ENCODE results near the gene SH3GL1.

SH3GL1 gene

DNA sequence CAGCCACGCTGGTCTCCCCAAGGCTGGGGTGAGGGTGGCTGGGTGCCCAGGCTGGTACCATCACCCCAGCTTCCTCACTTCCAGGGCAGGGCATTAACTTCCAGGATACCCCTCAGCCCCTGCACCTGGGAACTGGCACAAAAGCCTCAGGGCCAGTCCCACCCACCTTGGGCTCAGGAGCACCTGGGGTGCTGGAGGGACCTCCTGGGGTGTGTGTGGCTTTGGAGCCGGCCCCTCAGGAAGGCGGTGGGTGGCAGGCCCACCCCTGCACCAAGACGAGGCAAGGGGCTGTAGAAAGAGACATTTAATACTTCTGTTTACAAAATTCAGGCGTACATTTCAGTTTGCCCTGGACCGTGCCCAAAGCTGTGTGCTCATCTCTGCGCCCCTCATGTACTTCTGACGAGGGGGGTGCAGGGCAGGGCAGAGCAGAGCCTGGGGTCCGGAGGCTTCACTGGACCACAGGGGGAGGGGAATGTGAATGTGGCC lies 40.2 kb downstream of the SH3GL1 start:
- no peak overlapping the region for H3K4me3 ChIP-seq (ENCODE audit: low read depth in 1 of 5, low read length in 5 of 5)
- peaks cover 0 to 75% (median 64%) of the 10 kb centered on the region in 5 donors for H3K36me3 ChIP-seq (ENCODE audit: control insufficient read depth in 5 of 5, insufficient read depth in 5 of 5, low read length in 5 of 5)
- no peaks in the 10 kb centered on the region for H3K4me1 ChIP-seq (ENCODE audit: control insufficient read depth in 5 of 5, insufficient read depth in 5 of 5, low read length in 5 of 5)
- H3K27ac ChIP-seq (ENCODE audit: low read depth, low read length), result no peak overlapping the region
- no peaks in the 10 kb centered on the region for H3K27me3 ChIP-seq (ENCODE audit: control insufficient read depth in 5 of 5, insufficient read depth in 4 of 5, low read length in 5 of 5)
- no peaks in the 10 kb centered on the region for H3K9me3 ChIP-seq (ENCODE audit: control insufficient read depth in 5 of 5, low read length in 5 of 5)
- H3K9ac ChIP-seq (ENCODE audit: low read length in 5 of 5), result no peak overlapping the region

DNA sequence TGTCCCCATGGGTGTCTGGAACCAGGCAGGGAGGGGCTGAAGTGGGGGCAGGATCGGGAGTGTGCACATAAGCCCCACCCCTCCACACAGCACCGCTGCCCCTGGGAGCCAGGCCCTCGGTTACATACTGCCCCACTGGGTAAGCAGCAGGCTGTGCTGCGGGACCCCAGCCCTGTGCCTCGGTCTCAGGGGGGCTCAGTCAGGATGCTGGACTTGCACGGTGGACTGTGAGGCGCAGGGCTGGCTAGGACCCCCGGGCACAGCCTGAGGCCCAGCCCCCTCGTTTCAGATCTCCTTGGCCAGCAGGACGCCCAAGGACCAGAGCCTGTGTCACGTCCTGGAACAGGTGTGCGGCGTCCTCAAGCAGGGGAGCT lies 40.7 kb downstream of the SH3GL1 start:
- Histone ChIP-seq H3K4me1 (ENCODE audit: control insufficient read depth in 5 of 5, insufficient read depth in 5 of 5, low read length in 5 of 5) (no peaks in the 10 kb centered on the region), H3K36me3 (ENCODE audit: control insufficient read depth in 5 of 5, insufficient read depth in 5 of 5, low read length in 5 of 5) (peaks cover 0 to 72% (median 61%) of the 10 kb centered on the region in 5 donors), H3K27ac (ENCODE audit: low read depth, low read length) (no peak overlapping the region), H3K4me3 (ENCODE audit: low read depth in 1 of 5, low read length in 5 of 5) (no peak overlapping the region), H3K9ac (ENCODE audit: low read length in 5 of 5) (no peak overlapping the region), H3K9me3 (ENCODE audit: control insufficient read depth in 5 of 5, low read length in 5 of 5) (no peaks in the 10 kb centered on the region), H3K27me3 (ENCODE audit: control insufficient read depth in 5 of 5, insufficient read depth in 4 of 5, low read length in 5 of 5) (no peaks in the 10 kb centered on the region)

GRCh38 chr19:4358709-4359626 lies 41.4 kb downstream of the SH3GL1 start:
- Histone ChIP-seq H3K9ac (ENCODE audit: low read length in 5 of 5) (no peak overlapping the region), H3K27me3 (ENCODE audit: control insufficient read depth in 5 of 5, insufficient read depth in 4 of 5, low read length in 5 of 5) (no peaks in the 10 kb centered on the region), H3K4me3 (ENCODE audit: low read depth in 1 of 5, low read length in 5 of 5) (no peak overlapping the region), H3K9me3 (ENCODE audit: control insufficient read depth in 5 of 5, low read length in 5 of 5) (no peaks in the 10 kb centered on the region), H3K36me3 (ENCODE audit: control insufficient read depth in 5 of 5, insufficient read depth in 5 of 5, low read length in 5 of 5) (peaks cover 0 to 73% (median 61%) of the 10 kb centered on the region in 5 donors), H3K27ac (ENCODE audit: low read depth, low read length) (no peak overlapping the region), H3K4me1 (ENCODE audit: control insufficient read depth in 5 of 5, insufficient read depth in 5 of 5, low read length in 5 of 5) (no peaks in the 10 kb centered on the region)

DNA sequence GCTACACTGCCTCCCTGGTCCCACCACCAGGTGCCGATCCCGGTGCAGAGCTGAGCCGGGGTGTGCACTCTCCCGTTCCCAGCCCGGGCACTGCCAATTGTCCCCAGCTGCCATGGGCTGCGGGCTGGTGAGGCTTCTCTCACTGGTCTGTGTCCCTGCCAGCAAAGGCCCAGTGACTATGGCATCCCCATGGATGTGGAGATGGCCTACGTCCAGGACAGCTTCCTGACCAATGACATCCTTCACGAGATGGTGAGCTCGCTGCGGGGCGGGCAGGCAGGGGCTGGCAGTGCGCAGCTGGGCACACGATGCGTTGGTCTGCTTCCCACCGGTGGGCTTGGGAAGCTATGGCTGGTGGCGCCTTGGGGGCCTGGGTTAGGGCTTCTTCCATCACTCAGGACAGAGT lies 42.4 kb downstream of the SH3GL1 start:
- peaks cover 0 to 66% (median 51%) of the 10 kb centered on the region in 5 donors for H3K36me3 ChIP-seq (ENCODE audit: control insufficient read depth in 5 of 5, insufficient read depth in 5 of 5, low read length in 5 of 5)
- H3K4me3 ChIP-seq (ENCODE audit: low read depth in 1 of 5, low read length in 5 of 5), result no peak overlapping the region
- H3K9ac ChIP-seq (ENCODE audit: low read length in 5 of 5), result no peak overlapping the region
- no peaks in the 10 kb centered on the region for H3K27me3 ChIP-seq (ENCODE audit: control insufficient read depth in 5 of 5, insufficient read depth in 4 of 5, low read length in 5 of 5)
- H3K27ac ChIP-seq (ENCODE audit: low read depth, low read length), result no peak overlapping the region
- no peaks in the 10 kb centered on the region for H3K9me3 ChIP-seq (ENCODE audit: control insufficient read depth in 5 of 5, low read length in 5 of 5)
- no peaks in the 10 kb centered on the region for H3K4me1 ChIP-seq (ENCODE audit: control insufficient read depth in 5 of 5, insufficient read depth in 5 of 5, low read length in 5 of 5)

- H3K4me1 ChIP-seq (ENCODE audit: control insufficient read depth in 5 of 5, insufficient read depth in 5 of 5, low read length in 5 of 5), result no peaks in the 10 kb centered on the region
- no peak overlapping the region for H3K4me3 ChIP-seq (ENCODE audit: low read depth in 1 of 5, low read length in 5 of 5)
- peaks cover 0 to 59% (median 44%) of the 10 kb centered on the region in 5 donors for H3K36me3 ChIP-seq (ENCODE audit: control insufficient read depth in 5 of 5, insufficient read depth in 5 of 5, low read length in 5 of 5)
- H3K27me3 ChIP-seq (ENCODE audit: control insufficient read depth in 5 of 5, insufficient read depth in 4 of 5, low read length in 5 of 5), result no peaks in the 10 kb centered on the region
- H3K9ac ChIP-seq (ENCODE audit: low read length in 5 of 5), result no peak overlapping the region
- H3K9me3 ChIP-seq (ENCODE audit: control insufficient read depth in 5 of 5, low read length in 5 of 5), result no peaks in the 10 kb centered on the region
- H3K27ac ChIP-seq (ENCODE audit: low read depth, low read length), result no peak overlapping the region
Observed at GRCh38 chr19:4357095-4357797, 43.1 kb downstream of the SH3GL1 start.

GRCh38 chr19:4354897-4355296 lies 45.5 kb downstream of the SH3GL1 start:
- peaks cover 0 to 36% (median 22%) of the 10 kb centered on the region in 5 donors for H3K36me3 ChIP-seq (ENCODE audit: control insufficient read depth in 5 of 5, insufficient read depth in 5 of 5, low read length in 5 of 5)
- H3K9ac ChIP-seq (ENCODE audit: low read length in 5 of 5), result no peak overlapping the region
- no peaks in the 10 kb centered on the region for H3K27me3 ChIP-seq (ENCODE audit: control insufficient read depth in 5 of 5, insufficient read depth in 4 of 5, low read length in 5 of 5)
- no peaks in the 10 kb centered on the region for H3K4me1 ChIP-seq (ENCODE audit: control insufficient read depth in 5 of 5, insufficient read depth in 5 of 5, low read length in 5 of 5)
- no peak overlapping the region for H3K27ac ChIP-seq (ENCODE audit: low read depth, low read length)
- no peak overlapping the region for H3K4me3 ChIP-seq (ENCODE audit: low read depth in 1 of 5, low read length in 5 of 5)
- no peaks in the 10 kb centered on the region for H3K9me3 ChIP-seq (ENCODE audit: control insufficient read depth in 5 of 5, low read length in 5 of 5)

- no peaks in the 10 kb centered on the region for H3K27me3 ChIP-seq (ENCODE audit: control insufficient read depth in 5 of 5, insufficient read depth in 4 of 5, low read length in 5 of 5)
Observed at GRCh38 chr19:4354282-4354681, 46.1 kb downstream of the SH3GL1 start.

DNA sequence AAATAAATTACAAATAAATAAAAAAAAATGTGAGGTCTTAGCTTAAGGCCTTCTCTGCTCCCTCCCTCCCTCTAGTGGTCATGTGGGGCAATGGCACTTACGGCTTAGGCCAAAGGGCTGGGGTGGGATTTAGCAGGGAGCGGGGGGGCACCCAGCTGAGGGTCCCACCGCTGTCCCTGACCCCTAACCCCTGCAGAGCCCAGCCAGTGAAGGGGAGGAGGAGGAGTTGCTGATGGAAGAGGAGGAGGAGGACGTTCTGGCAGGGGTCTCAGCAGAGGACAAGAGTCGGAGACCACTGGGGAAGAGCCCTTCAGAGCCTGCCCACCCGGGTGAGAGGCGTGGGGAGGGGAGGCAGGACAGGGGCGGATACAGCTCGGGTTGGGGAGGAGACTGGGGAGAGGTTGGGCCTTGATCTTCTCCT lies 47.6 kb downstream of the SH3GL1 start:
- Histone ChIP-seq H3K4me1 (ENCODE audit: control insufficient read depth in 5 of 5, insufficient read depth in 5 of 5, low read length in 5 of 5) (no peaks in the 10 kb centered on the region), H3K27me3 (ENCODE audit: control insufficient read depth in 5 of 5, insufficient read depth in 4 of 5, low read length in 5 of 5) (no peaks in the 10 kb centered on the region), H3K36me3 (ENCODE audit: control insufficient read depth in 5 of 5, insufficient read depth in 5 of 5, low read length in 5 of 5) (peaks cover 0 to 14% (median 7%) of the 10 kb centered on the region in 5 donors), H3K4me3 (ENCODE audit: low read depth in 1 of 5, low read length in 5 of 5) (no peak overlapping the region), H3K27ac (ENCODE audit: low read depth, low read length) (no peak overlapping the region), H3K9ac (ENCODE audit: low read length in 5 of 5) (no peak overlapping the region), H3K9me3 (ENCODE audit: control insufficient read depth in 5 of 5, low read length in 5 of 5) (no peaks in the 10 kb centered on the region)

More at GRCh38 chr19:4354282-4354681, 46.1 kb downstream of the SH3GL1 start:
- Histone ChIP-seq H3K36me3 (ENCODE audit: control insufficient read depth in 5 of 5, insufficient read depth in 5 of 5, low read length in 5 of 5) (peaks cover 0 to 29% (median 16%) of the 10 kb centered on the region in 5 donors), H3K9ac (ENCODE audit: low read length in 5 of 5) (no peak overlapping the region), H3K9me3 (ENCODE audit: control insufficient read depth in 5 of 5, low read length in 5 of 5) (no peaks in the 10 kb centered on the region), H3K4me1 (ENCODE audit: control insufficient read depth in 5 of 5, insufficient read depth in 5 of 5, low read length in 5 of 5) (no peaks in the 10 kb centered on the region), H3K27ac (ENCODE audit: low read depth, low read length) (no peak overlapping the region), H3K4me3 (ENCODE audit: low read depth in 1 of 5, low read length in 5 of 5) (no peak overlapping the region)

DNA sequence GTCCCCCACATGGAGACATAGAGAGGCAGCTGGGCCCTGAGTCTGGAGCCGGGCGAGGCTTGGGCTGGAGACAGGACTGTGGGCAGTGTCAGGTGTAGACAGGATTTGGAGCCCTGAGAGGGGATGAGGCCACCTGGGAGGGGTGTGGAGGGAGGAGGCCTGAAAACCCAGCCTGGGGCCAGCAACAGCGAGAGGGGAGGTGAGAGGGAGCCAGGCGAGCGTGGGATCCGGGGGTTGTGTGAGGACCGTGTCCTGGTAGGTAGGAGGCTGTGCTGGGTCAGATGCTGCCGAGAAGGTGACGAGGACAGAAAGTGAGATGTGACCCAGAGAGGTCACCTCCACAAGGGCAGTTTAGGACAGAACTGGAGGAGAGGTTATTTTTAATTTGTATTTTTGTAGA lies 49.6 kb downstream of the SH3GL1 start:
- H3K9me3 ChIP-seq (ENCODE audit: control insufficient read depth in 5 of 5, low read length in 5 of 5), result no peaks in the 10 kb centered on the region
- peaks cover 0 to 16% (median 10%) of the 10 kb centered on the region in 5 donors for H3K36me3 ChIP-seq (ENCODE audit: control insufficient read depth in 5 of 5, insufficient read depth in 5 of 5, low read length in 5 of 5)
- H3K4me1 ChIP-seq (ENCODE audit: control insufficient read depth in 5 of 5, insufficient read depth in 5 of 5, low read length in 5 of 5), result no peaks in the 10 kb centered on the region
- H3K27me3 ChIP-seq (ENCODE audit: control insufficient read depth in 5 of 5, insufficient read depth in 4 of 5, low read length in 5 of 5), result no peaks in the 10 kb centered on the region
- H3K4me3 ChIP-seq (ENCODE audit: low read depth in 1 of 5, low read length in 5 of 5), result no peak overlapping the region
- H3K27ac ChIP-seq (ENCODE audit: low read depth, low read length), result no peak overlapping the region
- no peak overlapping the region for H3K9ac ChIP-seq (ENCODE audit: low read length in 5 of 5)

DNA sequence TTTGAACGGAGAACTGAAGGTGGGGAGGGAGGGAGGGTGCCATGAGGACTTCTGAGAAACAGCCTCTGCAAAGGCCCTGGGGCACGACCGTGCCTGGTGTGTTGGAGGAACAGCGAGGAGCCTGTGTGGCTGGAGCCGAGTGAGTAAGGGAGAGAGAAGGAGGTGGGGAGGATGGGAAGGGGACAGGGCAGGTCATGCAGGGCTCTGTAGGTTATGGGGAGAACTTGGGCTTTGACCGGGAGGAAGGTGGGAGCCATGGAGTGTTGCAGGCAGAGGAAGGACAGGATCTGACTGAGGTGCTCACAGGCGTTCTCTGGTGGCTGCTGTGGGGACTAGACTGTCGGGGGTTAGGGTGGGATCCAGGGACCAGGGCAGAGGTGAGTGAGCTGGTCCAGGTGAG lies 50.2 kb downstream of the SH3GL1 start:
- Histone ChIP-seq H3K27me3 (ENCODE audit: control insufficient read depth in 5 of 5, insufficient read depth in 4 of 5, low read length in 5 of 5) (no peaks in the 10 kb centered on the region), H3K9ac (ENCODE audit: low read length in 5 of 5) (no peak overlapping the region), H3K27ac (ENCODE audit: low read depth, low read length) (no peak overlapping the region), H3K9me3 (ENCODE audit: control insufficient read depth in 5 of 5, low read length in 5 of 5) (no peaks in the 10 kb centered on the region), H3K36me3 (ENCODE audit: control insufficient read depth in 5 of 5, insufficient read depth in 5 of 5, low read length in 5 of 5) (peaks cover 0 to 18% (median 11%) of the 10 kb centered on the region in 5 donors), H3K4me3 (ENCODE audit: low read depth in 1 of 5, low read length in 5 of 5) (no peak overlapping the region), H3K4me1 (ENCODE audit: control insufficient read depth in 5 of 5, insufficient read depth in 5 of 5, low read length in 5 of 5) (no peaks in the 10 kb centered on the region)
